ENCODE data around the gene ETS2.
"Not testable (repeated sequence)": the region's sequence is repeated elsewhere in the genome, so short reads cannot be mapped to it uniquely, and the experiment has no call there.

ETS2 gene

DNA sequence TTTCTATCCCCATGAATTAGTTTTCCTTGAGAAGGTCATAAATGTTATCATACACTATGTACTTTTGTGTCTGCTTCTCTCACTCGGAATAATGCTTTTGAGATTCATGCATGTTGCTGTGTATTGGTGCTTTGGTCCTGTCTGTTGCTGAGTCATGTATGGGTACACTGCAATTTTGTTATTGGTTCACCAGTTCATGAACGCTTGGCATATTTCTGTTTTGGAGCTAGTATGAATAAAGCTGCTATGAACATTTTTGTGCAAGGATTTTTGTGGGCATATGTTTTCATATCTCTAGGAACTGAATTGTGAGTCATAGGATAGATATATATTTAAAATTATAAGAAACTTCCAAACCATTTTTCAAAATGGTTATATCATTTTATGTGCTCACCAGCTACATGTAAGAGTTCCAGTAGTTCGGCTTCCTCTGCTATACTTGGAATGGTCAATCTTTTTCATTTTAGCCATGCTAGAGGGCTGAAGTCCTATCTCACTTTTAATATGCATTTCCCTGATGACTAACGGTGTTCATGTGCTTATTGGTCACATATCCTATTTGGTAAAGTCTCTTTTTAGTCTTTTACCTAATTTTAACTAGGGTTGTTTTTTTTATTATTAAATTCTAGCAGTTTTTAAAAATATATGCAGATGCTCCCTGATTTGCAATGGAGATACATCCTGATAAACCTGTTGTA is 38.2 kb downstream of the ETS2 start:
- no peak overlapping the region for H3K4me3 ChIP-seq (ENCODE audit: low read length)
- 96% methylated on average over 3 of the region's 4 CpGs for WGBS
- no peaks in the 10 kb centered on the region for H3K9me3 ChIP-seq (ENCODE audit: insufficient read depth, low read depth, low read length)
- H3K36me3 ChIP-seq (ENCODE audit: insufficient read depth, low read length): no peaks in the 10 kb centered on the region
- no peak overlapping the region for H3K9ac ChIP-seq (ENCODE audit: low read depth, low read length)
- no peaks in the 10 kb centered on the region for H3K27me3 ChIP-seq (ENCODE audit: insufficient read depth, low read length)
- peaks cover 9% of the 10 kb centered on the region for H3K4me1 ChIP-seq (ENCODE audit: insufficient read depth, low read length)
- no peak overlapping the region for H3K27ac ChIP-seq (ENCODE audit: low read depth, low read length)

DNA sequence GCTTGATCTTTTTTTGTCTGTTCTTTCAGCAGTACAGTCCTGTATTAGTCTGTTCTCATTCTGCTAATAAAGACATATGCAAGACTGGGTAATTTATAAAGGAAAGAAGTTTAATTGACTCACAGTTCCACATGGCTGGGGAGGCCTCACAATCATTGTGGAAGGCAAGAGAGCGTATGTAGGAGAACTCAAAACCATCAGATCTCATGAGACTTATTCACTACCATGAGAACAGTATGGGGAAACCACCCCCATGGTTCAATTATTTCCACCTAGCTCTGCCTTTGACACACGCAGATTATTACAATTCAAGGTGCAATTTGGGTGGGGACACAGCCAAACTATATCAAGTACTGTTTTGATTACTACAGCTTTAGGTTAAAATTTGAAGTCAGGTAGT is 39.6 kb downstream of the ETS2 start:
- not testable (repeated sequence) for H3K4me1 ChIP-seq (ENCODE audit: insufficient read depth, low read length); H3K4me3 ChIP-seq (ENCODE audit: low read length); H3K9ac ChIP-seq (ENCODE audit: low read depth, low read length); H3K9me3 ChIP-seq (ENCODE audit: insufficient read depth, low read depth, low read length); H3K36me3 ChIP-seq (ENCODE audit: insufficient read depth, low read length); H3K27ac ChIP-seq (ENCODE audit: low read depth, low read length); H3K27me3 ChIP-seq (ENCODE audit: insufficient read depth, low read length)
- 92% methylated on average over 2 of the region's 2 CpGs for WGBS

DNA sequence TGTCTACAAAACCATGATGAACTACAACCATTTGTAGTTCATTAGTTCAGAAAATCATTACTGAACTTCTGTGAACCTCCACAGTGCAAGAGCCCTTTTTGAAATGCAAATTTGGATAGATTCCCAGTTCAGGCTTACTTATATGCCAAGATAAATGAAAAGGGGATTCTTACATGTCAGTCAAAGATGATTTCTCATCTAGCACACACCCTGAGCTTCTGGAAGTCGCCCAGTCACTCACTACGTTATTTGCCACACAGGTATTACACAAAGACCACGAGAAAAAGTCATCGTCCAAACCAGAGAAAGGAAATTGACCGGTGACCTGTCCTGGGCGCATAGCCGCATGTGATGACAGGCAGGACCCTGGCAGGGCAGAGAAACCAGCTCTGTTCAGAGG is 41.8 kb downstream of the ETS2 start:
- H3K36me3 ChIP-seq (ENCODE audit: insufficient read depth, low read length): no peaks in the 10 kb centered on the region
- no peaks in the 10 kb centered on the region for H3K9me3 ChIP-seq (ENCODE audit: insufficient read depth, low read depth, low read length)
- H3K4me1 ChIP-seq (ENCODE audit: insufficient read depth, low read length): peaks cover 9% of the 10 kb centered on the region
- 93% methylated on average over 7 of the region's 7 CpGs for WGBS
- no peak overlapping the region for H3K9ac ChIP-seq (ENCODE audit: low read depth, low read length)
- H3K4me3 ChIP-seq (ENCODE audit: low read length): no peak overlapping the region
- no peaks in the 10 kb centered on the region for H3K27me3 ChIP-seq (ENCODE audit: insufficient read depth, low read length)
- no peak overlapping the region for H3K27ac ChIP-seq (ENCODE audit: low read depth, low read length)

DNA sequence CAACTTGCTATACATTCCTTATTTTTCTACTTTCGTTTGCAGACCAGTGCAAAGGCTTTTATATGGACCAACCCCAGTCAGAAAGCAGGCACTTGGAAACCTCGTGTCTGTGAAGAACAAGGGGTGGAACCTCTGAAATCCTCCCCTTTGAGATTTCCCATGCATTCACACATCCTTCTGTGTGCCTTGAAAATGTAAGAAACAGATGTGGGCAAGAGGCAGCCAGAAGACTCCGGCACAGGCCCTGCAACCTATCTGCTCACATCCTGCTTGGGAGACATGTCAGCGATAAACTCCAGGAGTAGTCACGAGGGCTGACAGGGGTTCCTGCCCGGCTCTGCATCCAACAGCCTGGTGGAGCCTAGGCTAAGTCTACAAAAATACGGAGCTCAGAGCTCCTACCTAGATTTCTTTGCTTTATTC is 42.5 kb downstream of the ETS2 start:
- H3K27ac ChIP-seq (ENCODE audit: low read depth, low read length): no peak overlapping the region
- no peaks in the 10 kb centered on the region for H3K9me3 ChIP-seq (ENCODE audit: insufficient read depth, low read depth, low read length)
- H3K4me1 ChIP-seq (ENCODE audit: insufficient read depth, low read length): peaks cover 9% of the 10 kb centered on the region
- no peaks in the 10 kb centered on the region for H3K36me3 ChIP-seq (ENCODE audit: insufficient read depth, low read length)
- no peak overlapping the region for H3K4me3 ChIP-seq (ENCODE audit: low read length)
- no peaks in the 10 kb centered on the region for H3K27me3 ChIP-seq (ENCODE audit: insufficient read depth, low read length)
- 88% methylated on average over 7 of the region's 7 CpGs for WGBS
- no peak overlapping the region for H3K9ac ChIP-seq (ENCODE audit: low read depth, low read length)

DNA sequence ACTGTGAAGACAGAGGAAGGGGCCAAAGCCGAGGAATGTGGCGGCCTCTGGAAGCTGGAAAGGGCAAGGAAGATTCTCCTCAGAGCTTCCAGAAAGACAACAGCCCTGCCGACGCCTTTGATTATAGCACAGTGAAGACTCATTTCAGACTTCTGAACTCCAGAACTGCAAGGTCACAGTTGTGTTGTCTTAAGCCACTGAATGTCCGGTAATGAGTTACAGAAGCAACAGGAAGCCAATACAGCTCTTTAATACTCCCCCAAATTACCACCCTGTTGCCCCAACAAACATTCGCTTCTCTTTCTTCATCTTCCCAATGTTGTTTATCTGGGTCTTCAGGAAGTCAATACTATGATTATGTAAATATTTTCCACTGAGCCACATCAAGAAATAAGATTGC is 44.0 kb downstream of the ETS2 start:
- H3K9me3 ChIP-seq (ENCODE audit: insufficient read depth, low read depth, low read length): no peaks in the 10 kb centered on the region
- H3K9ac ChIP-seq (ENCODE audit: low read depth, low read length): no peak overlapping the region
- peaks cover 9% of the 10 kb centered on the region for H3K4me1 ChIP-seq (ENCODE audit: insufficient read depth, low read length)
- no peaks in the 10 kb centered on the region for H3K27me3 ChIP-seq (ENCODE audit: insufficient read depth, low read length)
- H3K27ac ChIP-seq (ENCODE audit: low read depth, low read length): no peak overlapping the region
- WGBS: 76% methylated on average over 6 of the region's 6 CpGs
- no peak overlapping the region for H3K4me3 ChIP-seq (ENCODE audit: low read length)
- no peaks in the 10 kb centered on the region for H3K36me3 ChIP-seq (ENCODE audit: insufficient read depth, low read length)

DNA sequence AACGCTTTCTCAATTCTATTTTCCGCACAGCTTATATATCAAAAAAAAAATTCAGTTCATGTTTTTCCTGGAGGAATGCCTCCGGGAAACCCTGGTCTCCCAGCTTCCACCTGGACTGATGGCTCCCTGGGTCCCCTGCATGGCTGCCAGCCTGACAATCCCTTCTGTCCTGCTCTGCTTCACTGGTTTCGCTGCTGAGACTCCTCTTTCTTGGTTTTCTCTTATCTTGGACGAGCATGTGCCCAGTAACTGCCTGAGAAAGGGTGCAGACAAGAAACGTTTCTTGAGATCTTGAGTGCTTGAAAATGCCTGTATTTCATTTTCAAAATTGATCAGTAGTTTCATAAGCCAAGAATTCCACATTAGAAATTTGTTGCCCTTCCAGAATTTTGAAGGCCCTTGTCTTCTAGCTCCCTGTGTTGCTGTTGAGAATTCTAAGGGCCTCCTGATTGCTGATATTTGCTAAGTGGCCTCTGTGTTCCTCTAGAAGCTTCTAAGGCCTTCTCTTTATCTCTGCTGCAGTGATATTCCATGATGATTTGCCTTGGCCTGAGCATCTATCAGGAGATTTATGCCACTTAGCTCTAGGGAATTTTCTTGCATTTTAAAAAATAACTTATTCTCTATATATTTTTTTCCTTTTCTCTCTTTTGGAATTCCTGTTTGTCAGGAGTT is 44.7 kb downstream of the ETS2 start:
- WGBS: 88% methylated on average over 6 of the region's 6 CpGs

DNA sequence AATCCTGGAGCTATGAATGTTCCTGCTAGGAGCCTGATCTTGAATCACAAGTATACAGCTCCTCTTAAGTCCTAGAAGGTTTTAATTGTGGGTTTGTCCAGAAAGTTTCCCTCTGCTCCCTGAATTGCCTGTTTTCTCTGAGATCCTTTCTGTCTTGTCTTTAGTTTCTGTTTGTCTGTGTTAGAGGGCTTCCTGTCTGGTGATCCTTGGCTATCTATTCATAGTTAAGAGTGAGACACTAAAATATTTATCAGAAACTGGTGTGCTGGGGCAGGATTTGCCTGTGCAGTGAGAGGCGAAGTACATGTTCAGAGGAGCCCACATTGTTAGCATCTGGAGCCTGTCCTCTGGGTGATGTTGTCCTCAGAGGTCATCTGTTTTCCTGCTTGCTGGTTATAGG is 45.4 kb downstream of the ETS2 start:
- H3K27ac ChIP-seq (ENCODE audit: low read depth, low read length): no peak overlapping the region
- H3K4me1 ChIP-seq (ENCODE audit: insufficient read depth, low read length): peaks cover 9% of the 10 kb centered on the region
- no peaks in the 10 kb centered on the region for H3K9me3 ChIP-seq (ENCODE audit: insufficient read depth, low read depth, low read length)
- no peaks in the 10 kb centered on the region for H3K27me3 ChIP-seq (ENCODE audit: insufficient read depth, low read length)
- H3K36me3 ChIP-seq (ENCODE audit: insufficient read depth, low read length): no peaks in the 10 kb centered on the region
- H3K9ac ChIP-seq (ENCODE audit: low read depth, low read length): no peak overlapping the region
- H3K4me3 ChIP-seq (ENCODE audit: low read length): no peak overlapping the region
- WGBS: 100% methylated on average over 1 of the region's 1 CpG

More for the DNA sequence above, 44.7 kb downstream of the ETS2 start:
- Histone ChIP-seq H3K36me3 (ENCODE audit: insufficient read depth, low read length) (no peaks in the 10 kb centered on the region), H3K4me1 (ENCODE audit: insufficient read depth, low read length) (peaks cover 9% of the 10 kb centered on the region), H3K9me3 (ENCODE audit: insufficient read depth, low read depth, low read length) (no peaks in the 10 kb centered on the region), H3K4me3 (ENCODE audit: low read length) (no peak overlapping the region), H3K27me3 (ENCODE audit: insufficient read depth, low read length) (no peaks in the 10 kb centered on the region), H3K27ac (ENCODE audit: low read depth, low read length) (no peak overlapping the region), H3K9ac (ENCODE audit: low read depth, low read length) (no peak overlapping the region)

DNA sequence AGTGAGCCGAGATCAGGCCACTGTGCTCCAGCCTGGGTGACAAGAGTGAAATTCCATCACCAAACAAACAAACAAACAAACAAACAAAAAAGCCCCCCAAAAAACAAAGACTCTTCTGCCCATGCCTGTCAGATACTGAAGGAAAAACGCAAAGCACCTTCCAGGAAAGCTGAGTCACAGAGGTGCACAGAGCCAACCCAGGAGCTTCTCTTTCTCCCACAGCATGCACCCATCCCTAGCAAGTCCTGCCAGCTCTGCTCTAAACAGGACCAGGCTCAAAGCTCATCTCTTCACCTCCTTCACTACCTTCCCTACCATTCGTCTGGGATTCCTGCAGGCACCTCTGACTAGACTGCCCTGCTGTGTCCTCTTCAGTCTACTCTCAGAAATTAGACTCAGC is 46.5 kb downstream of the ETS2 start:
- H3K4me1 ChIP-seq (ENCODE audit: insufficient read depth, low read length): peaks cover 6% of the 10 kb centered on the region
- no peak overlapping the region for H3K4me3 ChIP-seq (ENCODE audit: low read length)
- H3K36me3 ChIP-seq (ENCODE audit: insufficient read depth, low read length): no peaks in the 10 kb centered on the region
- no peak overlapping the region for H3K27ac ChIP-seq (ENCODE audit: low read depth, low read length)
- WGBS: 89% methylated on average over 3 of the region's 3 CpGs
- no peaks in the 10 kb centered on the region for H3K27me3 ChIP-seq (ENCODE audit: insufficient read depth, low read length)
- no peak overlapping the region for H3K9ac ChIP-seq (ENCODE audit: low read depth, low read length)
- H3K9me3 ChIP-seq (ENCODE audit: insufficient read depth, low read depth, low read length): no peaks in the 10 kb centered on the region

DNA sequence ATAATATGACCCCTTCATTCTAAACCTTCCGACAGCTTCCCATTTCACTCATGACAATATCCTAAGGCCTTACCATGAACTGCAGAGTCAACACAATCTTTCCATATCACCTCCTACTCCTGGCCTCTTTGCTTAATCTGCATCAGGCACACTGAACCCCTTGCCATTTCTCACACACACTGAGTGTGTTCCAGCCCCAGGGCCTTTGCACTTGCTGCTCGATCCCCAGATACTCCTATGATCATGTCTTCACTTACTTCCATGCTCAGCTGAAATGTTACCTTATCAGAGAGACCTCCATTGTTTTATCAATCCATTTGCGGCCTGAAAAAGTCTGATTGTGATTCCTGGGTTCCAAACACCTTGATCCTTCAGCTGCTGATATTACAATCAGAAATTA is 47.0 kb downstream of the ETS2 start:
- Histone ChIP-seq H3K9ac (ENCODE audit: low read depth, low read length) (no peak overlapping the region), H3K27me3 (ENCODE audit: insufficient read depth, low read length) (no peaks in the 10 kb centered on the region), H3K9me3 (ENCODE audit: insufficient read depth, low read depth, low read length) (no peaks in the 10 kb centered on the region), H3K27ac (ENCODE audit: low read depth, low read length) (no peak overlapping the region), H3K36me3 (ENCODE audit: insufficient read depth, low read length) (no peaks in the 10 kb centered on the region), H3K4me1 (ENCODE audit: insufficient read depth, low read length) (peaks cover 1% of the 10 kb centered on the region), H3K4me3 (ENCODE audit: low read length) (no peak overlapping the region)
- WGBS: 62% methylated on average over 3 of the region's 3 CpGs

DNA sequence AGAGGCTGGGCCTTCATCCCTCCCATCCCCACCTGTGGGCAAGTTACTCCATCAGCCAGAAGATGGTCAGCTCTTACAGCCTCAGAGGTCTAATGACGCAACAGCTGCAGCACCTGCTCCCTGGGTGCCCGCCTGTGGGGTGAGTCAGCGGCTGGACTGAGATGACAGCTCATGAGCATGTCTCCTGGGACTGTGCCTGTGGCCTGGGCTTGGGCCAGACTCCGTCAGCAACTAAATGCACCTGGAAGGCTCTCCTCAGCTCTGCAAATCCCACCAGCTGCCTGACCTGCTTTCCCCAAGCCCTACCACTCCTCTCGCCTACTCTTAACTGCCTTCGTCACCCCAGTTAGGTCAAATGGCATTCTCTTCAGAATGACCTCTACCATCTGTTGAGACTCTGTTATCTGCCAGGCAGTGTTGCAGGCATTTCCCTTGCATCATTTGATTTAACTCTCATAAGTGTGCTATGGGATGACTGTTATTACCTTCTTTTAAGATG is 47.7 kb downstream of the ETS2 start:
- Histone ChIP-seq H3K36me3 (ENCODE audit: insufficient read depth, low read length) (no peaks in the 10 kb centered on the region), H3K27ac (ENCODE audit: low read depth, low read length) (no peak overlapping the region), H3K4me3 (ENCODE audit: low read length) (no peak overlapping the region), H3K27me3 (ENCODE audit: insufficient read depth, low read length) (no peaks in the 10 kb centered on the region), H3K9me3 (ENCODE audit: insufficient read depth, low read depth, low read length) (no peaks in the 10 kb centered on the region), H3K4me1 (ENCODE audit: insufficient read depth, low read length) (no peaks in the 10 kb centered on the region), H3K9ac (ENCODE audit: low read depth, low read length) (no peak overlapping the region)
- WGBS: 96% methylated on average over 6 of the region's 6 CpGs

DNA sequence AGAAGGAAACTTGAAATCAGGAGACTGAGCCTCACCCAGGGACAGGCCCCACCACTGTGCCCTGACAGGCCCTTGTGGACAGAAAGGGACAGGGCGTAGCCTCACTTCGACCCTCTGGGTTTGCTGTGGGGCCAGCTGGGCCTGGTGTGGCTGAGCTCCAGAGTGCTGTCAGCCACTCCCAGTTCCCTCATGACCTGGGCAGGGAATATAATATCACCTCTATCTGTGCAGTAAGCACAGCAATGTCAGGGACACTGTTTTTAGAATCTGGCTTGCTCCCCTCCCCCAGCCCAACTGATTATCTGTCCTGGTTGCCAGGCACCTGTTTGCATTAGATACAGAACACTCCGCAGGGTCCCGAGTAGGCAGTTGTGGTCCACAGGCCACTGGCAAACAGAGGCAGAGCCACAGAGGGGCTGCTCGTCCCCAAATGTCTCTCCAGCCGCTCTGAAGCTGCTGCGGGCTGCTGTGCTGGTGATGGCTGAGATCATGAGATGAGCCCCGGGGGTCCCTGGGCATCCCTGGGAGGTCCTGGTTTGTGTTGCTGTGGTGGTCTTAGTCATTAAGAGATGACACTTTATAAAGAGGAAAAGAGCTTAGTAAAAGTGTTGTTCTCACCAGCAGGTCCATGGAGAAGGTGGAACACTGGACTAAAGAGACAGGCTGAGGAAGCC is 51.6 kb downstream of the ETS2 start:
- Histone ChIP-seq H3K36me3 (ENCODE audit: insufficient read depth, low read length) (no peaks in the 10 kb centered on the region), H3K27ac (ENCODE audit: low read depth, low read length) (no peak overlapping the region), H3K27me3 (ENCODE audit: insufficient read depth, low read length) (no peaks in the 10 kb centered on the region), H3K4me1 (ENCODE audit: insufficient read depth, low read length) (no peaks in the 10 kb centered on the region), H3K4me3 (ENCODE audit: low read length) (no peak overlapping the region), H3K9me3 (ENCODE audit: insufficient read depth, low read depth, low read length) (no peaks in the 10 kb centered on the region), H3K9ac (ENCODE audit: low read depth, low read length) (no peak overlapping the region)
- WGBS: 91% methylated on average over 8 of the region's 8 CpGs

Measured in HUES64 (cell line).